NCI-H2171 (cell line): ENCODE results near the gene TMEM117.
"Not testable (repeated sequence)": the region's sequence is repeated elsewhere in the genome, so short reads cannot be mapped to it uniquely, and the experiment has no call there.

Experiments used
- DNase-seq: peaks from one replicate; lab custom pipeline; 2025; lab: John Stamatoyannopoulos, UW

TMEM117 gene

DNA sequence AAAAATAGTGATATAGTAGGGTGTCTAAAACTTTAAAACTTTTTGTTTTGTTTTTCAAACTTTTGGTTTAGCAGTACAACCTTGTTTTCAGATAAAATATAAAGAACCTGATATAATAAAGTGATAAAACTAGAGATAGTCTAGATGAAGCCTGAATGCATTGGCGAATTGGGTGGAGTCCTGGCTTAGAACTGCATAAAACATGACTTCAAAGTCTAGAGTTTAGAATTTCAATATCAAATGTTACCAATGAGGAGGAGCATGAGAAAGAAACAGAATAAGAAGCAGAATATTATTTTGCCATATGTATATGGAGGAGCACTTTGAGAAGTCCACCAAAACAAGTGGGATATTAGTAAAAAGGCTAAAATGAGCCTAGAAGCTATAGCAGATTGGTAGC lies 263.6 kb downstream of the TMEM117 start:
- DNase-seq = no peak

- no peak for DNase-seq
Measured at GRCh38 chr12:44100264-44100663, 264.4 kb downstream of the TMEM117 start.

DNA sequence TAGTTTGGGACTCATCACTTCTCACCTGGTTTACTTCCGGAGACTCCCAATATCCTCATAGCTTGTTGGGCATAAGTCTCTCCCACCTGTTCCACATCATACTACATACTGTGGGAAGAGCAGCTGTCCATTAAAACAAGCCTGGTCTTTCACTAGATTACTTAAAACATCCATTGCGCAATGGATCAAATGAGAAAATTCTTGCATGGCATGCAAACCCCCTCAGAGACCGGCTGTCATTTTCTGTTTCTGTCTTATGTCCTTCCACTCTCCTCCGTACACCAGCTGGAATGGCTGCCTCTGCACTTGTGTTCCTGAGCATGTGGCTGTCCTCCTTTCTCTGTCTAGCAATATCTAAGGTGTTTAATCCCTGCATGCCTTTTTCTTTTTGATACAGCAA lies 265.6 kb downstream of the TMEM117 start:
- no peak for DNase-seq

- no peak for DNase-seq
Measured at GRCh38 chr12:44114906-44115305, 279.0 kb downstream of the TMEM117 start.

- no peak for DNase-seq
Measured at GRCh38 chr12:44117337-44117736, 281.5 kb downstream of the TMEM117 start.

- no peak for DNase-seq
Measured at GRCh38 chr12:44118946-44119345, 283.1 kb downstream of the TMEM117 start.

GRCh38 chr12:44126806-44127205 lies 290.9 kb downstream of the TMEM117 start:
- no peak for DNase-seq

GRCh38 chr12:44127966-44128710 lies 292.3 kb downstream of the TMEM117 start:
- no peak for DNase-seq

DNA sequence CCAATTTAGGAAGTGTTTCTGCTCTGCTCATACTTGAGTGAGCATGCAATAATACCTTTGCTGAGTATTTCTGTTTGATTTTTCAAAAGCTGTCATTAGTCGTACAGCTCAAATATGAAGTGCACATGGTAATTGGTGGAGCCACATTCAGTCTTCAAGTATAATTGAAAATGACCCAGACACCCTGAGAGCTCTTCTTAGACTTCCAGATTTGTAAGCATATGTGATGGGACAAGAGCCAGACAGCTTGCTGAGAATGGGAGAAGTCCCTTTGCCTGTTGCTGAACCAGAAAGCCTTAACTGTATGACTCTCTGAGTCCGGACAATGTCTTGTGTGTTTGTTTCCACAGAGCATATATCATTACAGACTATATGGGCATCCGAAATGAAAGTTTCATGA lies 307.3 kb downstream of the TMEM117 start:
- no peak for DNase-seq

- DNase-seq = no peak
Measured at GRCh38 chr12:44148936-44149335, 313.1 kb downstream of the TMEM117 start.

DNA sequence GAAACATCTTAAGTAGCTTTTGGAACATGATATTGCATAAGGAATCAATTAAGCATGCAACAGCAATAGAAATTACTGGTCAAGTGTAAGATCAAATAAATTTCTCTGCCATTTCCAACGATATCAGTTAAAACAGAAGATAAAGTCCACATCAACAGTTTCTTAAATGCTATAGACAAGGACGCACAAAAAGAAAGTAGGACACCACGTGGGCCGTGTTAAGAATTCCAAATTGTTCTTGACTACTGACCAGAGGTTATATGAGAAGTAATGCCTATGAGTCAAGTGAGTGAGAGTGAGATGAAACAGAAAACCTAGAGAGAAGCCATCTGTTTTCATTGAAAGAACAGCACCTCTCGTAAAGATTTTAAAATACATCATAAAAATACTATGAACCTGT lies 318.2 kb downstream of the TMEM117 start:
- no peak for DNase-seq

GRCh38 chr12:44155358-44155757 lies 319.5 kb downstream of the TMEM117 start:
- no peak for DNase-seq

DNA sequence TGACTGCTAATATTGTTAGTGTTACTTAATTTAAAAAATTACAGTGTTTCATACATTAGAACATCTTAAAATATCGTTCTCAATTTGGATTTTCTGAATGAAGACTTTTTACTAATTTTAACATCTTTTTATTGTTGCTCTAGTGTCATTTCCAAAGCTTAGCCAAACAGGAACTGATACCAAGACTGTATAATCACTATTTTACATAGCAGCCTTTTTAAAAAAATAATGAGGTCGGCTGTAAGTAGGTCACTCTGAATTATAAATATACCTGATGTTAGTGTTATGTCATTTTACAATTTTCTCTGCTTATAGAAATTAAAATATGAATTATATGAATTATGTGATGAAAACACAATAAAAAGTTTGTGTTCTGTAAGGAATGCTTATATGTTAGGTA lies 321.5 kb downstream of the TMEM117 start:
- no peak for DNase-seq

- DNase-seq = no peak
Measured at GRCh38 chr12:44158746-44159145, 322.9 kb downstream of the TMEM117 start.

GRCh38 chr12:44159216-44159615 lies 323.3 kb downstream of the TMEM117 start:
- DNase-seq = no peak

DNA sequence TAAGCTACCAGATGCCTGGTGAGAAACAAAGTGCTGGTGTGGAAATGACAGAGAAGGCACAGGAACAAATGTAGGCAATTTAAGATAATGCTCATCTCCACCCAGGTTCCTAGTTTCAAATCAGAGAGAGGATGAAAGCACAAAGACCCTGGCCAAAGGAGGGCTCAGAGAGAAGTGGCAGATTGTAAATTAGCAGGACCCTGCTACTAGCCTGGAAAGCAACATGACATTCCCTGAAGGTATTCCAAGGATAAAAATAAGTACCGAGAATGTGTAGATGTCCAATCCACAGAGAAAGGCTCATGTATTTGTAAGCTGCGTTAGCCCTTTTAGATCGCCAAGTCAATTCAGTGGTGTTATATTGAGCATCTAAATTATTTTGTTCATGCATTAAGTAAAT lies 324.0 kb downstream of the TMEM117 start:
- DNase-seq = no peak

DNA sequence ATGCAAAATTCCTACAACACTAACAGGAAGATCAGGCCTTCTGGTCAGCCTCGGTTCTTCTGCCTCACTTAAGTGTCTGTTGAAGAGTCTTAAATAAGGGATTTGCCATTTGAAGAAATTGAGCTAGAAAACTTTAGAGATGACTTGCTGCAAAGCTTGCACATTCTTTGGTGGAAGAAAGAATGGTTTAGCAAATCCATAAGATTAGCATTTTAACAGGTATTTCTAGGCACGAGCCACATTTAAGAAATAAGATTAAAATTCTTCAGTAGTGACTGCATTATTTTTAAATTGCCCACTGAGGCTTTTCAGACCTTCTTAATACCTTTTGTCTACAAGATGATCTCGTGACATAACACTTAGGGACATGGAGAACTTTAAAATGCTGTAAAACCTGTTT lies 327.1 kb downstream of the TMEM117 start:
- DNase-seq = no peak

DNA sequence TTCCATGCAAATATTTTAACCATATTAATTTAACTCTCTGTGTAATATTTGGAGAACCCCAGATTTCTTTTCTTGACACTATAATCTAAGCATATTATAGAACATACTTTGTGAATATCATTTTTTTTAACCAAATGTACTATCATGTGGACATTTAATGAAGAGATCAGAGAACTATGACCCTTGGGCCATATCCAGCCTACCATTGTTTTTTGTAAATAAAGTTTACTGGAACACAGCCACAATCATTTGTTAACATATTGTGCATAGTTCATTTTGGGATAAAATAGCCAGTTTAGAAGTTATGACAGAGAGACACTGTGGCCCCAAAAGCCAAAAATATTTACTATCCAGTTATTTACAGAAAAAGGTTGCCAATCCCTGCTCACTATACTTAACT lies 338.2 kb downstream of the TMEM117 start:
- DNase-seq = no peak

DNA sequence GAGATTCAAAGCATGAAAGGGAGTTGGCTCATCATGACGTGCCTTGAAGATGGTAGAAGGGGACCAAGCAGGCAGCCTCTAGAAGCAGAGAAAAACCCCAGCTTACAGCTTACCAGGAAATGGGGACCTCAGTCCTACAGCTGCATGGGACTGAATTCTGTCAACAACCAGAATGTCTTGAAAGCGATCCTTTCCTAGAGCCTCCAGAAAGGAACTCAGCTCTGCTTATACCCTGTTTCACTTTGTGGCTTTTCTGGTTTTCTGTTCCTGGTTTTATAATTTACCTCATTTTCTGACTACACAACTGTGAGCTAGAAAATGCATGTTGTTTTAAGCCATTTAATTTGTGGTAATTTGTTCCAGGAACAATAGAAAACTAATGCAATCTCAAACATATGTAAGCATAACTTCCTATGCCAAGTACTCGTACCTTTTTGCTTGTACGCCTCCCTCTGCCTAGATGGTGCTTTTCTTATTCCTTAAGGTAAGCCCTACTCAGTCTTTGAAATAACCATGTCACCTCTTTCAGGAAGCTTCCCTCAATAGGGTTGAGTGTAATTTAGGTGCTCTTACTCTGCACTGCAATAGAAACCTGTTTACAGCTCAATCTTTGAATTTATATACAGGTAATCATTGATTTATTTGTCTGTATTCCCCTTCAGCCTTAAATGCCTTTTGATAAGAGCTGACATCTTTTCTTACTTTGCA lies 348.8 kb downstream of the TMEM117 start:
- DNase-seq = no peak

DNA sequence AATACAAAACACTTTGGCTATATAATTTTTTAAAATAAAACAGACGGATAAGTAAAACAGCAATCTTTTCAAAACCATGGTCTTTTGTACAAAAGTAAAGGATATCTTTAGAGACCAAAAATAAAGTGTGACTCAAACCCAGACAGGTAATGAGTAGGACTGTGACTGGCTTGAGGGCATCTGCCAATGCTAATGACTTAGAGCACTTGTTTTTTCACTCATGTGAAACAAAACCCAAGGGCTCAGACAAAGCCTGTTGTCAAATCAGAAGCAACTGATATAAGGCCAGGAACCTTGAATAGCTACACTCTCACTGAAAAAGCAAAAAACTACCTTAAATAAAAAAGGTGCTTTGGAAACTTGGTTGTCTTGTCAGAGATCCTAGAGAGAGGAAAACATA lies 357.4 kb downstream of the TMEM117 start:
- DNase-seq = no peak

DNA sequence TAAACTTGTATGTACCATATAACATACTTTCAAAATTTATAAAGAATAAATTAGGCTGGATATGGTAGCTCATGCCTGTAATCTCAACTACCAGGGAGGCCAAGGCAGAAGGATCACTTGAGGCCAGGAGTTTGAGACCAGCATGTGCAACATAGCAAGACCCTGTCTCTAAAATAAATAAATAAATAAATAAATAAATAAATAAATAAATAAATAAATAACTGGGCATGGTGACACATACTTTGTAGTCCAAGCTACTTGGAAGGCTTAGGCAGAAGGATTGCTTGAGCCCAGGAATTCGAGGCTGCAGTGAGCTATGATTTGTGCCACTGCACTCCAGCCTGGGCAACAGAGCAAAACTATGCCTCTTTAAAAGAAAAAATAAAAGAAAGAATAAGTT lies 359.8 kb downstream of the TMEM117 start:
- not testable (repeated sequence) for DNase-seq

- no peak for DNase-seq
Measured at GRCh38 chr12:44206045-44206444, 370.2 kb downstream of the TMEM117 start.

DNA sequence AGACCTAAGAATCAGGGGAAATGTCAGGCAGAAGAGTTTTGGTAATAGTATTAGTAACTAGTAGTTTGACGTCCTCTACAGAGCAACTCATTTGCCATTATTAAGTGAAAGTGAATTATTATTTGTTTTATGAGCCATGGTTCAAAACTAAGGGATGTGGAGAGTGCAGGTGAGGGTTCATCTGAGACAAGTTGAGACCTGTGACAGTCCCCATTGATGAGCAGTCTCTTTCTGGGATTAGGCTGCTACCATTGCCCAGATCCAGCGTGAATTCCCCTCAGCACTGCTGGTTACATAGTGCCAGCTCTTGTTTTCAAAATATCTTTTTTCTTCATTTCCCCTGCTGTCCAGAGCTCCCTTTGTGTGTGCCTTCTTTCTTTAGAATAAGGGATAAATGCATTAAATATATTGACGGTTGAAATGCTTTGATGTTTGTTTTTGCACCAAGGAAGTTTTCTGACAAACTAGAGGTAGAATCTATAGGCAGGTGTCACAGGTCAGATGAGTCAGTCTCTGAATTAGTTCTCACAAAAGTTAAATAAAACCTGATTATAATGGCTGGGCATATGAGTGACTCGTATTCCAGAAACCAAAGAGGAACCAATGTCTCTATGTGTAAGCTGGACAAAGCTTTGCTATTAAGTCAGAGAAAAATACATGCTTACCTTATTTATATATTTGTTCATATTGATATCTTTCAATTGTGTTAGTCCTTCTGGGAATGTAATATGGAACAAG lies 381.4 kb downstream of the TMEM117 start:
- no peak for DNase-seq
